GM23338 (cell line): ENCODE measurements around the gene BZW2. TPM values are rescaled to one million over a fixed set of nuclear protein-coding genes. Genes with fewer than 3 reads are reported as not detected.

Experiments
- ATAC-seq: fragments of 200-7000 bp; cut with Tn5 transposase; 3 replicates; pipeline ENCODE4 v1.9.1; 2020
- DNase-seq: peaks from one replicate; pipeline ENCODE4 v3.0.0-alpha.2; 2015; ENCODE audit warnings: low spot score
- H2AFZ ChIP-seq: fragments of 200-600 bp; sonication (generic); 2 replicates; pipeline ENCODE4 v1.8.0; 2016; ENCODE audit warnings: antibody characterized with exemption, mild to moderate bottlenecking, moderate library complexity
- H3F3A ChIP-seq: fragments of 200-600 bp; sonication (generic); replicated peaks from 2 replicates; pipeline ENCODE4 v1.8.0; 2017; ENCODE audit warnings: antibody characterized with exemption, mixed run types, low read depth
- H3K27ac ChIP-seq: fragments of 200-600 bp; sonication (generic); 2 replicates; pipeline ENCODE4 v1.6.1; 2016; ENCODE audit warnings: low read depth
- H3K27me3 ChIP-seq: fragments of 200-600 bp; sonication (generic); 2 replicates; pipeline ENCODE4 v1.8.0; 2016; ENCODE audit warnings: mild to moderate bottlenecking, mixed run types, moderate library complexity; ENCODE audit not compliant: insufficient read depth
- H3K36me3 ChIP-seq: fragments of 200-600 bp; sonication (generic); 2 replicates; pipeline ENCODE4 v1.8.0; 2016; ENCODE audit warnings: mild to moderate bottlenecking; ENCODE audit not compliant: insufficient read depth
- H3K4me1 ChIP-seq: fragments of 200-600 bp; sonication (generic); 2 replicates; pipeline ENCODE4 v1.8.0; 2016; ENCODE audit warnings: mild to moderate bottlenecking, moderate library complexity; ENCODE audit not compliant: insufficient read depth
- H3K4me2 ChIP-seq: fragments of 200-600 bp; sonication (generic); 2 replicates; pipeline ENCODE4 v1.7.1; 2017; ENCODE audit warnings: mixed run types
- H3K4me3 ChIP-seq: fragments of 200-600 bp; sonication (generic); 2 replicates; pipeline ENCODE4 v1.6.1; 2016; ENCODE audit warnings: mixed run types
- H3K79me2 ChIP-seq: fragments of 200-600 bp; sonication (generic); replicated peaks from 2 replicates; pipeline ENCODE4 v1.8.0; 2017; ENCODE audit warnings: mild to moderate bottlenecking; ENCODE audit not compliant: insufficient read depth
- H3K9me2 ChIP-seq: fragments of 200-600 bp; sonication (generic); 2 replicates; pipeline ENCODE4 v1.8.0; 2017; ENCODE audit not compliant: insufficient read depth
- H4K20me1 ChIP-seq: fragments of 200-600 bp; sonication (generic); replicated peaks from 2 replicates; pipeline ENCODE4 v1.8.0; 2017; ENCODE audit warnings: mild to moderate bottlenecking; ENCODE audit not compliant: insufficient read depth
- H3K27ac Mint-ChIP-seq: 2 replicates; pipeline ENCODE4 v1.8.0; 2020; ENCODE audit warnings: inconsistent platforms, mild to moderate bottlenecking, moderate library complexity, mixed read lengths
- H3K27me3 Mint-ChIP-seq: 3 replicates; pipeline ENCODE4 v1.8.0; 2022; ENCODE audit warnings: low read depth, mild to moderate bottlenecking, moderate library complexity, mixed read lengths, inconsistent platforms; ENCODE audit not compliant: insufficient read depth, poor library complexity
- H3K36me3 Mint-ChIP-seq: 3 replicates; pipeline ENCODE4 v1.8.0; 2021; ENCODE audit warnings: low read depth, mild to moderate bottlenecking, inconsistent platforms, moderate library complexity, mixed read lengths
- H3K4me1 Mint-ChIP-seq: 3 replicates; pipeline ENCODE4 v1.8.0; 2020; ENCODE audit warnings: mild to moderate bottlenecking, inconsistent platforms, mixed read lengths
- H3K4me3 Mint-ChIP-seq: 3 replicates; pipeline ENCODE4 v1.8.0; 2021; ENCODE audit warnings: moderate library complexity, mild to moderate bottlenecking, inconsistent platforms, mixed read lengths
- H3K9me3 Mint-ChIP-seq: 3 replicates; pipeline ENCODE4 v1.8.0; 2020; ENCODE audit warnings: moderate library complexity, mild to moderate bottlenecking, inconsistent platforms, mixed read lengths
- CREB1 ChIP-seq: fragments of 250-450 bp; sonication (Bioruptor Pico); IDR thresholded peaks from 2 replicates; pipeline ENCODE4 v1.5.0; 2020; ENCODE audit warnings: low read depth, mild to moderate bottlenecking, moderate library complexity
- CTCF ChIP-seq, 2 experiments: fragments of 200-600 bp in 1 of 2; sonication (generic) in 1 of 2; conservative IDR thresholded peaks; 2 replicates each; pipeline versions ENCODE4 v1.5.1 to v1.6.1; 2016 to 2017; ENCODE audit warnings: antibody characterized with exemption in 2 of 2, low read depth in 2 of 2, mild to moderate bottlenecking in 2 of 2, moderate library complexity in 1 of 2
- ETS1 ChIP-seq: IDR thresholded peaks from 2 replicates; pipeline ENCODE4 v1.6.1; 2016; ENCODE audit warnings: antibody characterized with exemption
- EZH2 ChIP-seq: fragments of 200-600 bp; sonication (generic); IDR thresholded peaks from one replicate; pipeline ENCODE4 v1.8.0; 2017; ENCODE audit warnings: antibody characterized with exemption, mild to moderate bottlenecking, low read depth; ENCODE audit not compliant: unreplicated experiment
- EZH2phosphoT487 ChIP-seq: fragments of 200-600 bp; sonication (generic); IDR thresholded peaks from one replicate; pipeline ENCODE4 v1.8.1; 2018; ENCODE audit warnings: antibody characterized with exemption; ENCODE audit not compliant: unreplicated experiment
- JUNB ChIP-seq: IDR thresholded peaks from one replicate; pipeline ENCODE4 v1.6.1; 2016; ENCODE audit warnings: antibody characterized with exemption; ENCODE audit not compliant: unreplicated experiment
- NANOG ChIP-seq: IDR thresholded peaks from 2 replicates; pipeline ENCODE4 v1.6.1; 2016; ENCODE audit warnings: antibody characterized with exemption, borderline replicate concordance
- POLR2AphosphoS5 ChIP-seq: IDR thresholded peaks from 2 replicates; pipeline ENCODE4 v1.6.1; 2016; ENCODE audit warnings: antibody characterized with exemption, low read depth
- REST ChIP-seq: IDR thresholded peaks from one replicate; pipeline ENCODE4 v1.6.1; 2018; ENCODE audit warnings: antibody characterized with exemption; ENCODE audit not compliant: unreplicated experiment
- STAT1 ChIP-seq: IDR thresholded peaks from one replicate; pipeline ENCODE4 v1.6.1; 2016; ENCODE audit warnings: antibody characterized with exemption; ENCODE audit not compliant: unreplicated experiment
- ZNF114 ChIP-seq: fragments of 250-450 bp; sonication (Bioruptor Pico); IDR thresholded peaks from 2 replicates; pipeline ENCODE4 v1.5.0; 2020; ENCODE audit warnings: mild to moderate bottlenecking, moderate library complexity
- ZNF331 ChIP-seq: fragments of 250-450 bp; sonication (Bioruptor Pico); IDR thresholded peaks from 2 replicates; pipeline ENCODE4 v1.5.0; 2020; ENCODE audit warnings: low read depth, mild to moderate bottlenecking, moderate library complexity
- ZNF462 ChIP-seq: fragments of 250-450 bp; sonication (Bioruptor Pico); IDR thresholded peaks from 2 replicates; pipeline ENCODE4 v1.5.0; 2020; ENCODE audit warnings: mild to moderate bottlenecking, moderate library complexity
- polyA plus RNA-seq: library from polyadenylated mRNA; unstranded; fragments of >200 nt; fragmentation: Nextera tagmentation; extraction: Ambion mirVana; gene quantifications from 2 replicates; pipeline ENCODE4 v1.2.1, GENCODE V29; 2016
- total RNA-seq: library from RNA; depleted of rRNA; stranded (reverse); fragments of >200 nt; shearing (Covaris generic); gene quantifications from 2 replicates; pipeline ENCODE4 v1.2.3, GENCODE V29; 2014

BZW2 gene
- total and polyA plus RNA-seq, 2 experiments from 2014 or later: 88.8 to 108 TPM

- no peaks in the 10 kb centered on the region for H3F3A ChIP-seq
- no peaks in the 10 kb centered on the region for H3K79me2 ChIP-seq
- no peak for DNase-seq
- H4K20me1 ChIP-seq: no peaks in the 10 kb centered on the region
- no peak overlapping the region for H3K4me2 ChIP-seq
- no peak overlapping the region for H2AFZ ChIP-seq
- H3K27ac Mint-ChIP-seq: no peak overlapping the region
- no peaks in the 10 kb centered on the region for H3K9me2 ChIP-seq
- no peaks in the 10 kb centered on the region; the same call in 1 of the 2 replicates for H3K4me1 ChIP-seq
- H3K4me3 Mint-ChIP-seq: no peak overlapping the region
- no peaks in the 10 kb centered on the region for H3K27me3 Mint-ChIP-seq
- TF ChIP-seq JUNB (no peak), ZNF114 (CRISPR knock-in tag) (no peak), NANOG (no peak), ETS1 (no peak), REST (no peak), POLR2AphosphoS5 (no peak), EZH2 (no peak), STAT1 (no peak), ZNF462 (CRISPR knock-in tag) (no peak), CTCF (conservative IDR thresholded peaks at IDR 0.05; ENCODE audit: low read depth in 2 of 2) (no peak), ZNF331 (no peak), EZH2phosphoT487 (no peak), CREB1 (CRISPR knock-in tag) (no peak)
- no peaks in the 10 kb centered on the region for H3K27me3 ChIP-seq
- H3K4me1 Mint-ChIP-seq: peaks cover 10% of the 10 kb centered on the region; the same call in 2 of the 3 replicates
- no peak overlapping the region for H3K4me3 ChIP-seq
- ATAC-seq: no peak
- H3K36me3 ChIP-seq: peaks cover 5% of the 10 kb centered on the region; the same call in 1 of the 2 replicates
- no peaks in the 10 kb centered on the region for H3K9me3 Mint-ChIP-seq
- H3K36me3 Mint-ChIP-seq: peaks cover 21% of the 10 kb centered on the region; the same call in 2 of the 3 replicates
- no peak overlapping the region for H3K27ac ChIP-seq
These were observed 64.7 kb downstream of the BZW2 start for GRCh38 chr7:16710651-16711050.
